A549 (cell line): Measurements from ENCODE around the gene SCRN1. TPM values are rescaled to one million over a fixed set of nuclear protein-coding genes. Genes with fewer than 3 reads are reported as not detected.

Experiments
- ATAC-seq, 2 experiments: fragments of 200-7000 bp in 1 of 2; fragments of >200 bp in 1 of 2; cut with Nextera tagmentation in 1 of 2; cut with Tn5 transposase in 1 of 2; 3 replicates each; pipeline versions ENCODE4 v1.8.0 to v1.9.1; 2018 to 2020; ENCODE audit warnings: mild to moderate bottlenecking in 1 of 2, moderate library complexity in 1 of 2
- CTCF ChIA-PET: fragments of 300-600 bp; sonication (Branson Sonifier 250); formaldehyde crosslinking; extraction: SDS; loops from one replicate; lab custom pipeline; 2021; ENCODE audit warnings: antibody characterized with exemption, inconsistent platforms; lab: Yijun Ruan, JAX
- POLR2A ChIA-PET: fragments of 350-600 bp; formaldehyde crosslinking; extraction: SDS; loops from one replicate; lab custom pipeline; 2021; ENCODE audit warnings: antibody characterized with exemption, inconsistent platforms; lab: Yijun Ruan, JAX
- DNase-seq, 2 experiments: peaks; one replicate each; pipeline versions ENCODE4 v3.0.0 to v3.0.0-alpha.2; 2011 to 2016; ENCODE audit warnings: low read depth in 1 of 2, low spot score in 1 of 2
- FAIRE-seq: peaks from 2 replicates; lab custom pipeline; 2011; peaks lifted over from hg19 to GRCh38; lab: Jason Lieb, UNC
- H3K27ac ChIP-seq, 2 experiments: fragments of >200 bp; sonication (Bioruptor Twin); formaldehyde crosslinking; 3 replicates each; pipeline ENCODE4 v1.5.1; 2016 to 2017
- H3K4me1 ChIP-seq: fragments of >200 bp; sonication (Bioruptor Twin); formaldehyde crosslinking; 3 replicates; pipeline ENCODE4 v1.6.1; 2016
- H3K4me2 ChIP-seq: fragments of >200 bp; sonication (Bioruptor Twin); formaldehyde crosslinking; 3 replicates; pipeline ENCODE4 v1.6.1; 2016
- H3K4me3 ChIP-seq: fragments of >200 bp; sonication (Bioruptor Twin); formaldehyde crosslinking; 3 replicates; pipeline ENCODE4 v1.5.1; 2016
- H3K9me3 ChIP-seq: fragments of >200 bp; sonication (Bioruptor Twin); formaldehyde crosslinking; 3 replicates; pipeline ENCODE4 v1.6.1; 2016
- ATOH8 ChIP-seq: fragments of 250-450 bp; sonication (Bioruptor Pico); IDR thresholded peaks from 2 replicates; pipeline ENCODE4 v1.5.0; 2020; ENCODE audit warnings: low read depth, mild to moderate bottlenecking, moderate library complexity
- BCL3 ChIP-seq: fragments of >200 bp; sonication (Bioruptor Twin); formaldehyde crosslinking; IDR thresholded peaks from 3 replicates; pipeline ENCODE4 v1.6.1; 2016
- BHLHE40 ChIP-seq: IDR thresholded peaks from 2 replicates; pipeline ENCODE4 v1.6.1; 2012; ENCODE audit warnings: low read depth, low read length, inconsistent platforms
- CBX2 ChIP-seq: fragments of 200-600 bp; sonication (generic); IDR thresholded peaks from 2 replicates; pipeline ENCODE4 v1.6.1; 2016; ENCODE audit warnings: low read depth, mild to moderate bottlenecking, borderline replicate concordance
- CEBPB ChIP-seq, 2 experiments: fragments of >200 bp in 1 of 2; sonication (Bioruptor Twin) in 1 of 2; formaldehyde crosslinking in 1 of 2; IDR thresholded peaks; 2 replicates each; pipeline ENCODE4 v1.6.1; 2012 to 2016
- CHD2 ChIP-seq: fragments of 150-350 bp; IDR thresholded peaks from 2 replicates; pipeline ENCODE4 v1.6.1; 2014; ENCODE audit warnings: low read length; ENCODE audit not compliant: partially characterized antibody
- CHD4 ChIP-seq: fragments of 200-600 bp; sonication (generic); IDR thresholded peaks from 2 replicates; pipeline ENCODE4 v1.6.1; 2016; ENCODE audit warnings: antibody characterized with exemption, mild to moderate bottlenecking, borderline replicate concordance
- E2F6 ChIP-seq: IDR thresholded peaks from 2 replicates; pipeline ENCODE4 v1.6.1; 2012; ENCODE audit warnings: low read depth, borderline replicate concordance
- EHMT2 ChIP-seq: fragments of 200-600 bp; sonication (generic); IDR thresholded peaks from 2 replicates; pipeline ENCODE4 v1.6.1; 2016; ENCODE audit warnings: antibody characterized with exemption, low read depth, mild to moderate bottlenecking, moderate library complexity
- ESRRA ChIP-seq: fragments of 150-350 bp; IDR thresholded peaks from 2 replicates; pipeline ENCODE4 v1.6.1; 2014; ENCODE audit warnings: mild to moderate bottlenecking, low read length, borderline replicate concordance
- FOSB ChIP-seq: fragments of 250-450 bp; sonication (Bioruptor Pico); IDR thresholded peaks from 2 replicates; pipeline ENCODE4 v1.5.0; 2020; ENCODE audit warnings: mild to moderate bottlenecking, moderate library complexity
- GATA3 ChIP-seq: IDR thresholded peaks from 2 replicates; pipeline ENCODE4 v1.6.1; 2012; ENCODE audit warnings: borderline replicate concordance
- HMGXB4 ChIP-seq: fragments of 250-450 bp; sonication (Bioruptor Pico); IDR thresholded peaks from 2 replicates; pipeline ENCODE4 v1.5.0; 2021; ENCODE audit warnings: mild to moderate bottlenecking, moderate library complexity, borderline replicate concordance
- HOXA7 ChIP-seq: fragments of 250-450 bp; sonication (Bioruptor Pico); IDR thresholded peaks from 2 replicates; pipeline ENCODE4 v1.5.0; 2020; ENCODE audit warnings: mild to moderate bottlenecking, moderate library complexity
- HOXB13 ChIP-seq: fragments of 250-450 bp; sonication (Bioruptor Pico); IDR thresholded peaks from 2 replicates; pipeline ENCODE4 v1.5.0; 2020; ENCODE audit warnings: low read depth, mild to moderate bottlenecking, moderate library complexity
- JUNB ChIP-seq: fragments of >200 bp; sonication (Bioruptor Twin); formaldehyde crosslinking; IDR thresholded peaks from 2 replicates; pipeline ENCODE4 v1.6.1; 2016
- KDM1A ChIP-seq: fragments of 200-600 bp; sonication (generic); IDR thresholded peaks from 2 replicates; pipeline ENCODE4 v1.6.1; 2016; ENCODE audit warnings: low read depth, mild to moderate bottlenecking
- MAZ ChIP-seq: fragments of 150-350 bp; IDR thresholded peaks from 2 replicates; pipeline ENCODE4 v1.6.1; 2014; ENCODE audit warnings: antibody characterized with exemption, low read depth, low read length, borderline replicate concordance
- MYC ChIP-seq: IDR thresholded peaks from 2 replicates; pipeline ENCODE4 v1.6.1; 2012; ENCODE audit warnings: mild to moderate bottlenecking, inconsistent platforms, low read length, improper control_type of control experiment, borderline replicate concordance
- NFE2L2 ChIP-seq: fragments of 150-350 bp; conservative IDR thresholded peaks from 2 replicates; pipeline ENCODE4 v1.6.1; 2014; ENCODE audit warnings: low read length
- PBX3 ChIP-seq: IDR thresholded peaks from 2 replicates; pipeline ENCODE4 v1.6.1; 2012
- POLR2A ChIP-seq: IDR thresholded peaks from 2 replicates; pipeline ENCODE4 v1.6.1; 2012; ENCODE audit warnings: mild to moderate bottlenecking, low read length
- RNF2 ChIP-seq: fragments of 200-600 bp; sonication (generic); IDR thresholded peaks from 2 replicates; pipeline ENCODE4 v1.6.1; 2016; ENCODE audit warnings: low read depth, mild to moderate bottlenecking, antibody characterized with exemption, moderate library complexity, borderline replicate concordance
- SMC3 ChIP-seq: fragments of >200 bp; sonication (Bioruptor Twin); formaldehyde crosslinking; IDR thresholded peaks from 3 replicates; pipeline ENCODE4 v1.6.1; 2018; ENCODE audit warnings: inconsistent platforms
- SREBF2 ChIP-seq: fragments of 450-650 bp; IDR thresholded peaks from 2 replicates; pipeline ENCODE4 v1.6.1; 2014; ENCODE audit warnings: mild to moderate bottlenecking, moderate library complexity
- TFCP2L1 ChIP-seq: fragments of 250-450 bp; sonication (Bioruptor Pico); IDR thresholded peaks from 2 replicates; pipeline ENCODE4 v1.5.0; 2021; ENCODE audit warnings: mild to moderate bottlenecking
- ZFP36 ChIP-seq: fragments of 450-650 bp; IDR thresholded peaks from 2 replicates; pipeline ENCODE4 v1.6.1; 2014; ENCODE audit warnings: borderline replicate concordance; ENCODE audit not compliant: partially characterized antibody
- WGBS: methylation state at CpG from one replicate; pipeline ENCODE4 v1.1.6; 2017; ENCODE audit errors: missing lambda C conversion rate; 5-methylcytosine and 5-hydroxymethylcytosine counted together
- polyA plus RNA-seq, 4 experiments: library from polyadenylated mRNA; depleted of rRNA in 3 of 4; stranded (reverse); fragments of >200 nt; fragmentation: RNase III in 1 of 4; extraction: RNeasy Plus Mini Kit Qiagen cat#74134 plus additional on column Dnase treatment in 1 of 4; gene quantifications; 2 replicates in 3 of 4; 3 replicates in 1 of 4; pipeline ENCODE4 v1.2.3, GENCODE V29; 2011 to 2017

SCRN1 gene
- polyA plus RNA-seq, 2 of the 4 experiments (the other 2 are of a cell fraction): 49.7 to 88.9 TPM

- H3K4me3 ChIP-seq: no peak overlapping the region
- no peak for FAIRE-seq
- WGBS: 51% methylated on average over 6 of the region's 7 CpGs
- ChIA-PET POLR2A (no interaction called here), CTCF (interaction anchor here (1.0 kb wide), 1 partner anchor 21 kb away, joined by 3 read pairs; no protein-coding TSS in a partner anchor)
- ATAC-seq: no peak
- H3K27ac ChIP-seq: no peak overlapping the region
- no peaks in the 10 kb centered on the region for H3K9me3 ChIP-seq
- no peak for DNase-seq
- no peak overlapping the region for H3K4me2 ChIP-seq
- TF ChIP-seq HOXA7: no peak
- no peak for TF ChIP-seq TFCP2L1 (CRISPR knock-in tag)
- no peak for TF ChIP-seq ESRRA
- no peak for TF ChIP-seq SREBF2
- no peak for TF ChIP-seq BHLHE40
- TF ChIP-seq BCL3: no peak
- TF ChIP-seq CEBPB (IDR thresholded peaks at IDR 0.05): no peak
- no peak for TF ChIP-seq MYC
- TF ChIP-seq E2F6: no peak
- no peak for TF ChIP-seq ZFP36
- no peak for TF ChIP-seq ATOH8 (CRISPR knock-in tag)
- TF ChIP-seq POLR2A: no peak
- no peak for TF ChIP-seq GATA3
- no peak for TF ChIP-seq CHD2
- no peaks in the 10 kb centered on the region for H3K4me1 ChIP-seq
Measured at GRCh38 chr7:29888006-29888405, 101.6 kb downstream of the SCRN1 start.

GRCh38 chr7:29886827-29887226 lies 102.8 kb downstream of the SCRN1 start:
- FAIRE-seq (no peak), ATAC-seq (no peak), DNase-seq (no peak)
- 82% methylated on average over 2 of the region's 2 CpGs for WGBS
- no peak overlapping the region for H3K4me2 ChIP-seq
- POLR2A ChIA-PET: no interaction called here
- CTCF ChIA-PET: no interaction called here
- H3K27ac ChIP-seq: no peak overlapping the region
- no peaks in the 10 kb centered on the region for H3K4me1 ChIP-seq
- TF ChIP-seq MAZ (no peak), JUNB (no peak), FOSB (CRISPR knock-in tag) (no peak), SMC3 (no peak), HMGXB4 (CRISPR knock-in tag) (no peak), HOXB13 (CRISPR knock-in tag) (no peak), NFE2L2 (no peak), EHMT2 (no peak), CEBPB (IDR thresholded peaks at IDR 0.05) (no peak), BCL3 (no peak), CBX2 (no peak), RNF2 (no peak), KDM1A (no peak), PBX3 (no peak), CHD4 (no peak)
- H3K4me3 ChIP-seq: no peak overlapping the region
- H3K9me3 ChIP-seq: no peaks in the 10 kb centered on the region
